Stimulated activated naive B cell treated with anti-CD40 and anti-IgM and Interleukin-4, amounts not matched to agents 10 μg/mL and 1 μg/mL and 100 μg/mL, for 72 hours (primary cell): ENCODE measurements around the gene BIN2.
"Not testable (repeated sequence)": the region's sequence is repeated elsewhere in the genome, so short reads cannot be mapped to it uniquely, and the experiment has no call there.

Experiments used
- ATAC-seq, 2 donors: fragments of 150-1000 bp; cut with Tn5 transposase; replicated peaks; 2 replicates each; pipeline ENCODE4 v1.10.0; 2021; ENCODE audit warnings: moderate library complexity in 1 of 2
- DNase-seq: peaks from one replicate; pipeline ENCODE4 v3.0.0; 2021
- H3K27ac Mint-ChIP-seq: one replicate; pipeline ENCODE4 v1.8.0; 2022; ENCODE audit warnings: mild to moderate bottlenecking, mixed read lengths
- H3K27me3 Mint-ChIP-seq, 2 donors: one replicate each; pipeline ENCODE4 v1.8.0; 2022; ENCODE audit warnings: mixed read lengths in 2 of 2
- H3K36me3 Mint-ChIP-seq, 2 donors: one replicate each; pipeline ENCODE4 v1.8.0; 2022; ENCODE audit warnings: mixed read lengths in 2 of 2, mild to moderate bottlenecking in 1 of 2
- H3K4me1 Mint-ChIP-seq, 2 donors: one replicate each; pipeline ENCODE4 v1.8.0; 2022; ENCODE audit warnings: mixed read lengths in 2 of 2, mild to moderate bottlenecking in 1 of 2
- H3K4me3 Mint-ChIP-seq, 2 donors: one replicate each; pipeline ENCODE4 v1.8.0; 2022; ENCODE audit warnings: mild to moderate bottlenecking in 2 of 2, mixed read lengths in 2 of 2, moderate library complexity in 1 of 2
- H3K9me3 Mint-ChIP-seq, 2 donors: one replicate each; pipeline ENCODE4 v1.8.0; 2022; ENCODE audit warnings: mixed read lengths in 2 of 2, mild to moderate bottlenecking in 1 of 2

BIN2 gene

DNA sequence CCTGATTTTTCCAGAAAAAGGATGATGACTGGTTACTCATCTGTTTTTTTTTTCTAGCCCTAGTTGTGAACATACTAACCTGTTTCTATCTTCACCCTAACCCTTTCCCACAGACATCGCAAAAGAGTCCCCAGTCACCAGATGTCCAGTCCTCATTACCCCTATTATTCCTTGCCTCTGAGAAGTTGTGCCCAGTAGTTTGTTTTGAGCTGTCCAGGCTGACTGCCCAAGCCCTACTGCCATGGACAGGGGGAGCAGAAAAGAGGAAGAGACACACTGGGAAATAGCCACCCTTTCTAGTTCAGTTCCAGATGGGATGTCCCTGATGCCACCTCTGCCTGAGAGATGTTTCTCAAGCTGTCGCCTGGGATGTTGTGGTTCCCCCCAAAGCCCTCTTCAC is 36.3 kb upstream of the BIN2 start:
- peaks cover 0 to 2% of the 10 kb centered on the region in 2 donors for H3K9me3 Mint-ChIP-seq
- no peaks in the 10 kb centered on the region for H3K27me3 Mint-ChIP-seq
- no peak overlapping the region for H3K4me3 Mint-ChIP-seq
- DNase-seq = no peak
- no peak for ATAC-seq
- peaks cover 49 to 73% of the 10 kb centered on the region in 2 donors for H3K4me1 Mint-ChIP-seq
- peak overlapping the region; percentile 70 for H3K27ac Mint-ChIP-seq
- peaks cover 63 to 77% of the 10 kb centered on the region in 2 donors for H3K36me3 Mint-ChIP-seq

DNA sequence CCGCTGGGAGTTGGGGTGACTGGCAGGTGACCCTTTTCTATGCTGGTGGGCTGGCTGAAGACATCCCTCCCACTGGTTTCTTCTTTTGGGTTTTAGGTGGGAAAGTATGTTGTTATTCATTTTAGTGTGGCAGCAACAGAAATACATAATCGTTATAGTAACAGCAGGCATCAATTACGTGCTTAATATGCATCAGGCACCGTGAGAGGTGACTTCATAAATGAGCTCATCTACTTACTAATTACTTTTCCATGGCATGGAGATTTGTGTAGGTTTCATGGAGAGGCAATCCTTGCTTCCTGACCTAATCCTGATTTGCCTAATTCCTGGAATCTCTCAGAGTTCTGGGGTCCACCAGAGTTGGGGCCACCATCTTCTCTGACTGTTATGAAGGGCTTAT is 35.9 kb upstream of the BIN2 start:
- ATAC-seq (no peak), DNase-seq (no peak)
- Mint-ChIP-seq H3K4me3 (no peak overlapping the region), H3K27ac (no peak overlapping the region), H3K36me3 (peaks cover 62 to 77% of the 10 kb centered on the region in 2 donors), H3K9me3 (peaks cover 0 to 2% of the 10 kb centered on the region in 2 donors), H3K27me3 (no peaks in the 10 kb centered on the region), H3K4me1 (peaks cover 51 to 73% of the 10 kb centered on the region in 2 donors)

DNA sequence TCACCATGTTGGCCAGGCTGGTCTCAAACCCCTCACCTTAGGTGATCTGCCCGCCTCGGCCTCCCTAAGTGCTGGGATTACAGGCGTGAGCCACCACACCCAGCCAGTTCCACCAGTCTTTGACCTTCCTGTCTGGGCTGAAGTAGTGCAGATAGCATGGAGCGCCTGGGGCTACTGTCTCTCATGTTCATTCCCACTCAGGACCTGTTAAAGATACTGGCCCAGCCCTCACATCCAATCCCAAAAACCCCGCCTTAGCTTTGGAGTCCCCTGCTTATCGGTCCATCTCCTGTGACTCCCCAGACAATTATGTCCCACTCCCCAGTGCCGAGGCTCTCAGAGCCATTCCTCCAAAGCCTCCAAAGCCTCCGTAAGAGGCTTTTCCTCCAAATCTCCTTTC is 34.5 kb upstream of the BIN2 start:
- H3K4me3 Mint-ChIP-seq = peak overlapping the region; percentile 41 to 76

DNA sequence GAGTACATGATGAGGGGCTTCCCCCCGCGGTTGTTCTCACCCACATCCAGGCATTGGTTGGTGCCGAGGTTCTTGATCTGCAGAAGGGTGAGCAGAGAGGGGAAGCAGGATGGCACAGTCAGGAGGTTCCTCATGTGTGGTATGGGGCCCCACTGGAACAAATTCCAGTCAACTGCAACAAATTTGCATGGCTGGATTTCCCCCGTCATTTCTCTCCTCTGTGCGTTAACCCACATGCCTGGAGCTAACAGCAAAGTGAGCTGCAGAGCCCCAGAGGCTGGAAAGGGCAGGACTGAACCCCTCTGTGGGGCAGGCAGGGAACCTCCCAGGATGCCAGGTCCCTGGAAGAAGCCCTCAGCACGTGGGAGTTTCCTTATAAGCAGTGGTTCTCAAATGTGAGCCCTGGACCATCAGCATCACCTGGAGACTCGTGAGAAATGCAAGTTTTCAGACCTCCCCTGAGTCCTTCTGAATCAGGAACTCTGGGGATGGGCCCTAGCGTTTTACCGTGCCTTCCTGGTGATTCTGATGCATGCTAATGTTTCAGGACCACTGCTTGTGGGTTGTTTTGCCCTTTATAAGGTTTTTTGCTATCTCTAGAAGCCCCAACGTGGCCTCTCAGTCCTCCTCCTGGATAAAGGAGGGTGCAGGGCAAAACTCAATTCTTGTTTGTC is 33.5 kb upstream of the BIN2 start:
- Mint-ChIP-seq H3K9me3 (peaks cover 0 to 2% of the 10 kb centered on the region in 2 donors), H3K4me1 (peaks cover 50 to 73% of the 10 kb centered on the region in 2 donors), H3K4me3 (peak overlapping the region; percentile 76 to 79), H3K27ac (peak overlapping the region; percentile 89), H3K27me3 (no peaks in the 10 kb centered on the region), H3K36me3 (peaks cover 64 to 80% of the 10 kb centered on the region in 2 donors)
- ATAC-seq = peak; percentile 90 to 93
- DNase-seq = peak; percentile 87

More for the DNA sequence above, 34.5 kb upstream of the BIN2 start:
- Mint-ChIP-seq H3K27ac (peak overlapping the region; percentile 89), H3K4me1 (peaks cover 50 to 73% of the 10 kb centered on the region in 2 donors), H3K27me3 (no peaks in the 10 kb centered on the region), H3K36me3 (peaks cover 67 to 83% of the 10 kb centered on the region in 2 donors), H3K9me3 (peaks cover 0 to 2% of the 10 kb centered on the region in 2 donors)
- DNase-seq (no peak), ATAC-seq (no peak)

DNA sequence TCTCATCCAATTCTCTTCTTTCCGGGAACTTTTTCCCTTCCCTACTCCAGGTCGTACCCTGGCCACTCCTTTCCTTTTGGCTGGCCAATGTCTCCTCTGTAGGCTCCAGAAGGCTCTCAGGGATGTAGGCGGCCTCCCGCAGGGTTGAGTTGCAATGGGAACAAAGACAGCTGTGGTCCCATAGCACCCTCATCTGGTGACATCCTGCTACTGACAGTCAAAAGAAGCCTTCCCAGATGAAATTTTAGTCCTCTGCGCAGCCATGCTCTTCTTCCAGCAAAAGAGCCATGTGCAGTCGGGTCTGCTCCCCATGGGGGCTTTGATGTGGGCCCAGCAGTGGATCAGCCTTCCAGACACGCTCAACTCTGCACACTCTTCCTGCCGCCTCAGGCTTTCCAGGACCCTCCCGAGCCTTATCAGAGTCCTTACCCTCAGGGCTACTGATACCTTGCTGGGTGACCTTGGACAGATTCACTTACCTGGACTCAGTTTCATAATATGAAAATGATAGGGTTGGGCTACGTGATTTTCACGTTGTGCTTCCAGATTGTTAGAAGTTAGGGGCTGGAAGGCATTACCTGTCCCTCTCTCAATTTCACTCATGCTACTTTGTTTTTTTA is 28.0 kb upstream of the BIN2 start:
- peaks cover 21 to 23% of the 10 kb centered on the region in 2 donors for H3K4me1 Mint-ChIP-seq
- peaks cover 3 to 10% of the 10 kb centered on the region in 2 donors for H3K27me3 Mint-ChIP-seq
- H3K4me3 Mint-ChIP-seq = no peak overlapping the region
- ATAC-seq (peak in 1 of 2 donors; percentile 41), DNase-seq (no peak)
- peaks cover 0 to under 1% of the 10 kb centered on the region in 2 donors for H3K9me3 Mint-ChIP-seq
- H3K36me3 Mint-ChIP-seq = peaks cover 24 to 38% of the 10 kb centered on the region in 2 donors
- H3K27ac Mint-ChIP-seq = no peak overlapping the region

DNA sequence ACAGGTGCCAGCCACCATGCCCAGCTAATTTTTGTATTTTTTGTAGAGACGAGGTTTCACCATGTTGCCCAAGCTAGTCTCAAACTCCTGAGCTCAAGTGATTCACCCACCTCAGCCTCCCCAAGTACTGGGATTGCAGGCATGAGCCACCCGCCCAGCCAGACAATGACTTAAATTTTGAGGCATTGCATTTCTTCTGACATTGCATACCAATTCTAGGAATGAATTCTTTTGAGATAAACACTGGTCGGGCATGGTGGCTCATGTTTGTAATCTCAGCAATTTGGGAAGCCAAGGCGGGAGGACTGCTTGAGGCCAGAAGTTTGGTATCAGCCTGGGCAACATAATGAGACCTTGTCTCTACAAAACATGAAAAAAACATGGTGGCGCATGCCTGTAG is 25.1 kb upstream of the BIN2 start:
- Mint-ChIP-seq H3K27ac (no peak overlapping the region), H3K4me3 (no peak overlapping the region), H3K4me1 (peaks cover 28 to 29% of the 10 kb centered on the region in 2 donors), H3K27me3 (peaks cover 6 to 15% of the 10 kb centered on the region in 2 donors), H3K9me3 (no peaks in the 10 kb centered on the region), H3K36me3 (peaks cover 8 to 17% of the 10 kb centered on the region in 2 donors)
- ATAC-seq = no peak
- no peak for DNase-seq

DNA sequence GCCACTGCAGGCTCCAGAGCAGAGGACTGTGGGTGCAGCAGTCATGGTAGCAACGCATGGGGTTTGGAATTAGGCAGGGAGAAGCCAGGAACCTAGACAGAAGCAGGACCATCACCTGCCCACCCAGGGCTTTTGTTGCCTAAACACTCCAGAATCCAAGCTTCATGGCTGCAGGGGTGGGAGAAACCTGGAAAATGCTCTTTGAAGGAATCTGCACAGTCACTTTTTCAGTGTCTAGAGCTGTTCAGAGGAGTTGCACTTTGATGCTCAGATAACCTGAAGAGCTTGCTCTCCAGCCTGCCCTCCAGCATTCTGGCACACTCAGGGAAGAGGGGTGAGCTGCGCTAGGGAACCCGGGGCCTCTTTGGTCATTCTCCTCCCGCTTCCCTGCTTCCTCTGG is 24.1 kb upstream of the BIN2 start:
- ATAC-seq = no peak
- no peak overlapping the region for H3K27ac Mint-ChIP-seq

DNA sequence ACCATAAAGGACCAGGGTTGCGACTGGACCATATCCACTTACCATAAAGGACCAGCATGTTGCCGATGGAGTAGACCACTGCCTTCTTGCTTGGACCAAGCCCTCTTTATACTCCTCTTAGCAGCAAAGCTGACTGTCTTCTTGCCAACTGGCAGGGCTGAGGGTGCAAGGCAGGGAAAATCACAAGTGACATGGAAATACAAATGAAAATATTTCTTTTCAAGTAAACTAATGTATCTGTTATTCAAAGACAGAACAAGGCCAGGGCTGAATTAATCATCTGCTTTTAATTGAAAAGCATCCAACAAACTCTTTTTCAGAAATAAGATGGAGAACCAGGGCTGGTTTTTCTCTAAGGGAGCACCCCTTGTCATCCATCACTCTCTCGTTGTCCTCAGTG is 22.6 kb upstream of the BIN2 start, which contains the start of gene CELA1:
TSS of gene CELA1 (minus strand) at position 99 of the 400 bp plus-strand sequence. CDS start at position 58, 41 bp downstream.
- no peak for ATAC-seq
- Mint-ChIP-seq H3K9me3 (no peaks in the 10 kb centered on the region), H3K36me3 (no peaks in the 10 kb centered on the region), H3K27me3 (peaks cover 6 to 15% of the 10 kb centered on the region in 2 donors), H3K4me1 (peaks cover 43 to 52% of the 10 kb centered on the region in 2 donors), H3K4me3 (no peak within 1 kb of the TSS), H3K27ac (no peak within 1 kb of the TSS)
- DNase-seq = no peak

More for the DNA sequence above, 24.1 kb upstream of the BIN2 start:
- Mint-ChIP-seq H3K36me3 (peaks cover 2 to 13% of the 10 kb centered on the region in 2 donors), H3K9me3 (no peaks in the 10 kb centered on the region), H3K27me3 (peaks cover 6 to 15% of the 10 kb centered on the region in 2 donors), H3K4me1 (peaks cover 37% of the 10 kb centered on the region in 2 donors), H3K4me3 (no peak overlapping the region)
- no peak for DNase-seq

DNA sequence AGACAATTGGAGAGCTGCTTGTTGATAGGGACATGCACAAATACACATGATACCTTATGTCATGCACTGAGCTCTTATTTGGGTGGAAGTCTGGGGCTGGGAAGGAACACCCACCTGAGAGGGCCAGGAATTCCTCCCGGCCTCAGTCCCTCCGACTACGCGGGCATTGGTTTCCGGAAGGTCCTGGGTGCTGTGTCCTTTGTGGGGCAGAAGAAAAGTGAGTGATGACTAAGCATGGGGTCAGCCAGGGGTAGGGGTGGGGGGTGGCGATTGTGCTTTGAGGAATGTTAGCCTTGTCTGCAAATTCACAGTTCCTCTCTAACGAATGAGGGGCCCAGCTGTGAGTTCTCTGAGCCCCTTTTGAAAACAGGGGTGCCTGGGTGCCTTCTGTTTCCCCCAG is 21.7 kb upstream of the BIN2 start:
- no peak for DNase-seq
- Mint-ChIP-seq H3K36me3 (no peaks in the 10 kb centered on the region), H3K4me1 (peaks cover 47 to 60% of the 10 kb centered on the region in 2 donors), H3K4me3 (no peak overlapping the region), H3K27ac (no peak overlapping the region), H3K27me3 (peaks cover 6 to 15% of the 10 kb centered on the region in 2 donors), H3K9me3 (no peaks in the 10 kb centered on the region)
- no peak for ATAC-seq

DNA sequence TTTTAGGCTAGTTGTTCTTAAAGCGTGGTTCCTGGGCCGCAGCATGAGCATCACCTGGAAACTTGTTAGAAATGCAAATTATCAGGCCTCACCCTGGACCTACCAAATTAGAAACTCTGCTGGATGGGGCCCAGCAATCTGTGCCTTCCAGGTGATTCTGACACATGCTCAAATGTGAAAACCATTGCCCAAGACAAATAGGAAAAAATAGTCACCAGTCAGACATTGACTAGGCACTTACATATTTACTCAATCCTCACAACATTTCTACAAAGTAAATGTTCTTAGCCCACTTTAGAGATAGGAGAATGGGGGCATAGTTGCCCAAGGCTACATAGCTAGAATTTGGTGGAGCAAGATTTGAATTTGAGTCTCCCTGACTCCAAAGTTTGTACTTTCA is 19.2 kb upstream of the BIN2 start:
- no peaks in the 10 kb centered on the region for H3K36me3 Mint-ChIP-seq
- no peak overlapping the region for H3K27ac Mint-ChIP-seq
- H3K4me1 Mint-ChIP-seq = peaks cover 45 to 60% of the 10 kb centered on the region in 2 donors
- DNase-seq = no peak
- H3K27me3 Mint-ChIP-seq = peaks cover 6 to 12% of the 10 kb centered on the region in 2 donors
- H3K4me3 Mint-ChIP-seq = no peak overlapping the region
- peak; percentile 22 to 34 for ATAC-seq
- H3K9me3 Mint-ChIP-seq = no peaks in the 10 kb centered on the region

DNA sequence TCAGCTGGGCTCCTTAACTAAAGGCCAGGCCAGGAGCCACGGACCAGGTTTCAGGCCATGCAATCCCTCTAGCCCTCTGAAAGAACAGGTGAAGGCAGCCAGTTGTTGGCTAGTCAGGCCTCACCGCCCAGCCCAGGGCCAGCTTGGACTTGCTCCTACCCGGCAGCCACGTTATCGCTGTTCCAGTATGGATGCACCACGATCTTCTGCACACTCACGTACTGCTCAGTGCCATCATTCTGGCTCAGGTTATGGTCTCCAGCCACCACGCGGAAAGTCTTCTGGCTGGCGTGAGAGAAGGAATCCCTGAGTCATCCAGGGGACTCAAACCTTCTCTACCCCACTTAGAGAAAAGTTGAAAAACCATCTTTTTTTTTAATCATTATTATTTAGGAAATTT is 18.4 kb upstream of the BIN2 start:
- Mint-ChIP-seq H3K27ac (no peak overlapping the region), H3K36me3 (no peaks in the 10 kb centered on the region), H3K4me3 (no peak overlapping the region), H3K27me3 (peaks cover 6 to 9% of the 10 kb centered on the region in 2 donors), H3K4me1 (peaks cover 45 to 60% of the 10 kb centered on the region in 2 donors), H3K9me3 (no peaks in the 10 kb centered on the region)
- DNase-seq (no peak), ATAC-seq (no peak)

DNA sequence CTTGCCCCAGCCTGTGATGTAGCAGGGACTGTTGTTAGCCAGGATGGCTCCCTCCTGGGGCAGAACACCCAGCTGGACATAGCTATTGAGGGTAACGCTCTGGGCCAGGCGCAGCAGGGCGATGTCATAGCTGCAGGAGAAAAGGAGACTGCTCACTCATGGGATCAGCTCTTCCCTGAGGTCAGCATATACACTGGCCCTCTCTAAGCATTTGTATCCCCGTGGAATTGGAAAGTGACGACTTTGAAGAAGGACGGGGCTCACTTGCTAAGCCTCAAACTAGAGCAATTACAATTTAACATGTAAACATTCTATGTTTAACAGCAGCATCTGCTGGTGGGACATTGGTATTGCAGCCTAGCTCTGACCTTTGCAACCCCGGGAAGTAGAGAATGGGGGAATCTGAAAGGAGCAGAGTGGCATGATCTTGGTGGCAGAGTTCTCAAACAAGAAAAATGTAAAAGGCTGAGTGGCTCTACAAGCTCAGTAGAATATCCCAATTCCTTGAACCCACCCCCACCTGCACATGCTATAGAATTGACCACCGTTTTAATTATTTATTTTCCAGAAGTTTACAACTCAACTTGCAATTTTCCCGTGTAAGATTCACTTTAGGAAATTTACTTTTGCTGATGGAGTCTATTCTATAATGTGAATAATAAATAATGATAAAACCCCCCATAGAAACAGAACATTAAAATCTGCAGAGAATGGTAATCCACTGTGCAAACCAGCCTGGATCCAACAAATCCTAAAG is 17.5 kb upstream of the BIN2 start:
- Mint-ChIP-seq H3K27ac (no peak overlapping the region), H3K27me3 (no peaks in the 10 kb centered on the region), H3K9me3 (no peaks in the 10 kb centered on the region), H3K4me1 (peaks cover 39 to 52% of the 10 kb centered on the region in 2 donors), H3K4me3 (peak overlapping the region in 1 of 2 donors; percentile 58), H3K36me3 (no peaks in the 10 kb centered on the region)
- DNase-seq = peak; percentile 62
- peak; percentile 69 to 74 for ATAC-seq

DNA sequence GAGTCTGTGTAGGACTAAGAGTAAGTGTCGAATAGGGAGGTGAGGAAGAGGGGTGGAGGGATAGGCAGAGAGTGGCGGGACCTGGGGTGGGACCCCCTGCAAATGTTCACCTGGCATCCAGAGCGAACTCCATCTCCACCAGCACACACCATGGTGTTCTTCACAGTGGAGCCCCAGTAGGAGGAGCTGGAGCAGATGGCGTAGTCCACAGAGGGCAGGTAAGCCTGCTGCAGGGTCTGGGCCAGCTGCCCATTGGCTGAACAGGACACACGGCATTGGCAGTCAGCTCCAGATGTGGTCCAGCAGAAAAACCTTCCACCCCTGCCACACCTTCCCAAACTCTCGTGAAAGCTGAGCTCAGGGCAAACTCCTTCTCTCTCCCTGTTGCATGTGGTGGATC is 15.8 kb upstream of the BIN2 start:
- Mint-ChIP-seq H3K9me3 (no peaks in the 10 kb centered on the region), H3K4me1 (peaks cover 30 to 37% of the 10 kb centered on the region in 2 donors), H3K27me3 (peaks cover 0 to 10% of the 10 kb centered on the region in 2 donors), H3K27ac (no peak overlapping the region), H3K36me3 (no peaks in the 10 kb centered on the region), H3K4me3 (no peak overlapping the region)
- ATAC-seq (no peak), DNase-seq (no peak)

DNA sequence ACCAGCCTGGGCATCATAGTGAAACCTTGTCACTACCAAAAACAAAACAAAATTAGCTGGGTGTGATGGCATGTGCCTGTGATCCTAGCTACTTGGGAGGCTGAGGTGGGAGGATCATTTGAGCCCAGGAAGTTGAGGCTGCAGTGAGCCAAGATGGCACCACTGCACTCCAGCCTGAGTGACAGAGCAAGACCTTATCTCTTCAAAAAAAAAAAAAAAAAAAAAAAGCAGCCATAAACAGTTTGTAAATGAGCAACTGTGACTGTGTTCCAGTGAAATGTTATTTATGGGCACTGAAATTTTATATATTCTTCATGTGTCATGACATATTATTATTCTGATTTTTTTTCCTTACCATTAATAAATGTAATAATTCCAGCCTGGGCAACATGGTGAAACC is 13.4 kb upstream of the BIN2 start:
- peaks cover 0 to 13% of the 10 kb centered on the region in 2 donors for H3K27me3 Mint-ChIP-seq
- not testable (repeated sequence) for ATAC-seq, H3K9me3 Mint-ChIP-seq, H3K4me3 Mint-ChIP-seq, DNase-seq, H3K27ac Mint-ChIP-seq, H3K36me3 Mint-ChIP-seq
- H3K4me1 Mint-ChIP-seq = peaks cover 9 to 15% of the 10 kb centered on the region in 2 donors
